Choroid plexus epithelial cell (primary cell): ENCODE measurements around the gene BRD4.

Source experiments
- DNase-seq: peaks from one replicate; pipeline ENCODE4 v3.0.0-alpha.2; 2010; ENCODE audit warnings: low read depth
- H3K4me3 ChIP-seq: 2 replicates; pipeline ENCODE4 v1.5.1; 2011; ENCODE audit warnings: low read depth, mild to moderate bottlenecking, control low read depth, low read length, moderate library complexity
- TF ChIP-seq, protein P1 (sequence below): conservative IDR thresholded peaks from 2 replicates; pipeline ENCODE4 v1.5.1; 2011; ENCODE audit warnings: low read depth, mild to moderate bottlenecking, control low read depth, inconsistent platforms, low read length, moderate library complexity

The BRD4 gene

DNA sequence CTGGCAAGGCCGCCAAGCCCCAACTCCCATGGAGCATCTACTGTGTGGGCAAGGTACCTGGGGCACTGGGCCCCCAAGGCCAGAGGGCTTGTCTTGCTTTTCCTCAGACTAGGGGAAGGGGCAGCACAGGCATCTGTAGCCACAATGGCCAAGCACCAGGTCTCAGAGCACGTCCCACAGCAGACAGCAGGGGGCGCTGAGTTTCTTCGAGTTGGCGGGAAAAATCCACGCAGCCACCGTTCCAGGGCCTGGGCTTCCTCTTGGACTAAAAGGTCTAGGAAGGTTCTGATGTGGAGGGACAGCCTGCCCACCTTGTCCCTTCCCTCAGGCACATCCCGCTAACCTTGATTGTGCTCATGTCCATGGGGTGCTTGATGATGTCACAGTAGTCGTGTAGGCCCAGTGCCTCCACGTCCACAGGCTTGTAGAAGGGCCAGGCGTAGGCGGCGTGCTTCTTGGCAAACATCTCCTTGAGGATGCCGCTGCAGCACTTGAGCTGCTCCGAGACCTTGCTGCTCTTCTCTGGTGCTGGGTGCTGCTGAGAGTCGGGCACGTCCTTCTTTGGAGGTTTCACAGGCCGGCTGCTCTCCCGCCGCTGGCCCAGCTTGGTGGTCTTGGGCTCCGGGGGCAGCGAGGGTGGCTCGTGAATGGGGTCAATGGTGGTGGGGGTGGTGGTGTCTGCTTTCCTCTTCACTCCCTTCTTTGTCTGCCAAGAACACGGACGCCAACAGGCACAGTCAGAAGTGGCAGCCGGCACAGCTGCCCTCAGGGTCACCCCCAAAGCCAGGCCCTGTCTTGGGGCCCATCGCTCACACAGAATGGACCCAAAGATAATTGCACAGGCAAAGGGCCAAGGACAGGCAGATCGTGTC lies 68.0 kb downstream of the BRD4 start:
- DNase-seq: peak; percentile 75
- TF ChIP-seq, protein P1, sequence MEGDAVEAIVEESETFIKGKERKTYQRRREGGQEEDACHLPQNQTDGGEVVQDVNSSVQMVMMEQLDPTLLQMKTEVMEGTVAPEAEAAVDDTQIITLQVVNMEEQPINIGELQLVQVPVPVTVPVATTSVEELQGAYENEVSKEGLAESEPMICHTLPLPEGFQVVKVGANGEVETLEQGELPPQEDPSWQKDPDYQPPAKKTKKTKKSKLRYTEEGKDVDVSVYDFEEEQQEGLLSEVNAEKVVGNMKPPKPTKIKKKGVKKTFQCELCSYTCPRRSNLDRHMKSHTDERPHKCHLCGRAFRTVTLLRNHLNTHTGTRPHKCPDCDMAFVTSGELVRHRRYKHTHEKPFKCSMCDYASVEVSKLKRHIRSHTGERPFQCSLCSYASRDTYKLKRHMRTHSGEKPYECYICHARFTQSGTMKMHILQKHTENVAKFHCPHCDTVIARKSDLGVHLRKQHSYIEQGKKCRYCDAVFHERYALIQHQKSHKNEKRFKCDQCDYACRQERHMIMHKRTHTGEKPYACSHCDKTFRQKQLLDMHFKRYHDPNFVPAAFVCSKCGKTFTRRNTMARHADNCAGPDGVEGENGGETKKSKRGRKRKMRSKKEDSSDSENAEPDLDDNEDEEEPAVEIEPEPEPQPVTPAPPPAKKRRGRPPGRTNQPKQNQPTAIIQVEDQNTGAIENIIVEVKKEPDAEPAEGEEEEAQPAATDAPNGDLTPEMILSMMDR: peak; percentile 87
- H3K4me3 ChIP-seq: no peak overlapping the region

DNA sequence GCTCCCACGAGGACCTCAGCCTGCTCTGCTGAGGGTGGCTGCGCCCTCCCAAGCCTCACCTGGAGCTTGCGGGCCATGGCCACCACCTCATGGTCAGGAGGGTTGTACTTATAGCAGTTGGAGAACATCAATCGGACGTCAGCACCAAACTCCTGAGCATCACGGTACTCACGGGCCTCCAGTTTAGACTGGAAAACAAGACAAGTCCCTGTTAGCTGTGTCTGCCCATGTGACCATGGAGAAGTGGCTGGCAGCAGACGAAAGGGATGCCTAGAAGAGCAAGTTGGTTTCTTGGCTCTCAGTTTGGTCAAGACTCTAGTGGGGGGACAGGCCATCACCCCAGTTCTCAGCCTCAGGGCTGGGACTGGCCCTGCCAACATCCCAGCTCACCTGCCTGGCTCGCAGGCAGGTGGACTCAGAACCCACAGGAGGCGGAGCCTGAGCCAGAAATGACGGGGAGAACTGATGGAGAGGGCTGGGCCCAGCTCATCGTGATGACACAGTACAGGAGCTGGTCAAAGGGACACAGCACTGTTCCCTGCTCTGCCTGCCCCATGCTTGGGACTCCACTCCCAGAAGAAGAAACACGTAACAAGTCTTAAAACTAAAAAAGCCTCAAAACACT lies 68.9 kb downstream of the BRD4 start:
- no peak for DNase-seq
- TF ChIP-seq, protein P1: no peak
- H3K4me3 ChIP-seq: no peak overlapping the region

DNA sequence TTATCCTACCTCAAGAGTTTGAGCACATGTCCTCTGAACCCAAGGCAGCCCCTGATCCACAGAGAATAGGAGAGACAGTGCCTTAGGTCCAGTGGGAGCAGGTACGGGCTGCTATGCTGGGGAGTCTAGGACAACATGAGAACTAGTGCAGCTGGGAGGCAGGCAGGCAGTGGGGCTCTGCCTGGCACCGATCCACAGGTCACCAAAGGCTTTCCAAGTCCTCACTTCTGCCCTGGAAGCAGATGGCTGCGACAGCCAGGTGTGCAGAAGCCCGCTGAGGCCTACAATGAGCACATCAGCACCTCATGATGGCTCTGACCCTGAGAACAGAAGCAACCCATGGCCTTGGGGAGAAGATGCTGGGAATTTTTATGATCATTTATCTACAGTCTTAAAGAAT lies 70.3 kb downstream of the BRD4 start:
- no peak for DNase-seq
- TF ChIP-seq, protein P1: no peak
- H3K4me3 ChIP-seq: no peak overlapping the region

DNA sequence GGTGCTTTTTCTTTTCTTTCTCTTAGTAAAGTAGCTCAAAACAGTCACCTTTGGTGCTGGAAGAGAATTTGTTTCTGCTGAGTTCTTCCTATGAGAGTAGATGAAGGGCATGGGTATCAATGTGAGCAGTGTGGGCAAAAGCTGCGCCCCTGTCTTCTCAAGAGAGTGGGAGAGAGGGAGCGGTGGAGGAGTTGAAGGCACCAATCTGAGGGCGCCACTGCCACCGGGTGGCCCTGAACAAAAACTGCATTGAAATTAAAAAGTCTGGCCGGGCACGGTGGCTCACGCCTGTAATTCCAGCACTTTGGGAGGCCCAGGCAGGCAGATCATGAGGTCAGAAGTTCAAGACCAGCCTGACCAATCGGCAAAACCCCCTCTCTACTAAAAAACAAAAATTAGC lies 71.4 kb downstream of the BRD4 start:
- TF ChIP-seq, protein P1: peak; percentile 55
- H3K4me3 ChIP-seq: no peak overlapping the region
- DNase-seq: peak; percentile 31

DNA sequence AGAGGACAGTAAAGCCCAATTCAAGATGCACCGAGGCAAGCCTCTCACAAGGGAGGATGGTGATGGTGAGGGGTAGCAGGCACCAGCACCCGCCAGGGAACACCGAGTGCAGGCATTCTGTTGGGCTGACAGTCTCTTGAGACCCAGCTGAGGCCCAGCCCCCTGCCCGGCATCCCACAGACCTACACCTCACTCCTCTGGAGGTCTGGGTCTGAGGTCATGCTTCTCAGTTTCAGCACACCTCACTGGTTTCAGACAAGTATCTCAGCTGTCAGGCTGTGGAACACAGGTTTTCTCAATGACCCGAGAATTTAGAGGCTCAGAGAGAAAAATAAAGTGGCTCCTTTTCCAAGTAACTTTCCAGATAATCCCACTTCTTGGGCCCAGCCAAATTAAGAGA lies 72.4 kb downstream of the BRD4 start:
- H3K4me3 ChIP-seq: no peak overlapping the region
- TF ChIP-seq, protein P1: no peak
- DNase-seq: no peak

DNA sequence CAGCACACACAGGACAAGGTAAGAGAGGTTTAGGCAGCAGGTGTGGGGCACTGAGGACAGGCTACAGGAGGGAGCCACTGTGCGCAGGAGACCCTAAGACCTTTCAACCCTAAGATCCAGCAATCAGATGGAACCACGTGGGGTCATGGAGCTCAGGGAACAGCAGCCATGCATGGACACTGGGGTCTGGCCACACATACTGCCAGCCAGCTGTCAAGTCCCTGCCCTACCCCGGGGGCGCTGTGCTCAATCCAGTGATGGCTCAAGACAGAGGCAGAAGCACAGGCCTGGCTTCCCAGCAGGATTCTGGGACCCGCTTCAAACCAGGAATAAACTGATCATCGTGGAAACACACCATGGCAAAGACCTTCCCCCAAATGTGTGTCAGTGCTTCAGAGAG lies 74.6 kb downstream of the BRD4 start:
- no peak overlapping the region for H3K4me3 ChIP-seq
- no peak for DNase-seq
- TF ChIP-seq, protein P1: no peak
